ENCODE results near the gene GGT6. TPM values are rescaled to one million over a fixed set of nuclear protein-coding genes. Genes with fewer than 3 reads are reported as not detected.

The GGT6 gene
- total and polyA plus RNA-seq, 2 of the 13 experiments (the other 11 are each of a cell fraction or from before 2014, with no cell fraction given) = 0.16 to 0.80 TPM

DNA sequence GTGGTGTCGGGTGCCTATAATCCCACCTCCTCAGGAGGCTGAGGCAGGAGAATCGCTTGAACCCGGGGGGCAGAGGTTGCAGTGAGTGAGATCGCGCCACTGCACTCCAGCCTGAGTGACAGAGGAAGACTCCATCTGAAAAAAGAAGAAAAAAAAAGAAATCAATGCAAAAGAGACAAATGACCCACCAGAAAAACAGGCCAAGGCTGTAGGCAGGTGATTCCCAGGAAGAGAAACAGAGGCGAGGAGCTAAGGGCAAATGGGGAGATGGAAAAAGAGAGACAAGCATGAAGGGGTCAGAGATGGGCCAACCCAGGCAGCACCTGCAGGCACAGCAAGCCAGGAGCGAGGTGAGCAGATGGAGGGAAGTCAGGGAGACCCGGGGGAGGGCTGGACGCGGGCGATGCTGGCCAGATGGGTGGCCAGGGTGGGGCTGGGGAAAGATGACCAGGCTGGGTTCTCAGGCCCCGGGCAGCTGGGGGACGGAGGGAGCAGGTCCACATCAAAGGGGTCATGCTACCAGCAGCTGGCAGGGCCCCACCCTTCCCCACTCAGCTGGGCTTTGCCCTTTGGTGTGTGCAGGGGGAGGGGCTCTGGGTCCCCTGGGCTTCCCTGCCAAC is 30.7 kb downstream of the GGT6 start:
- in situ Hi-C loops (cut with HindIII; ENCODE audit: extremely low pct_ligation_motif_present, low pct_unique_long_range_greater_than_20kb) (no loop called here), intact Hi-C loops (cut with micrococcal nuclease; ENCODE audit: unreplicated experiment) (loop anchor here (5.0 kb wide), 1 partner anchor 107 kb away; no protein-coding TSS in a partner anchor)
- Histone ChIP-seq H3K4me3 (replicated peaks in 1 of 3; ENCODE audit: insufficient read depth in 1 of 3, low read depth in 2 of 3, low read length in 3 of 3) (no peak overlapping the region), H3K4me1 (ENCODE audit: insufficient read depth, low read length) (peaks cover 12% of the 10 kb centered on the region), H3K9me3 (ENCODE audit: low read length) (no peaks in the 10 kb centered on the region), H4K20me1 (ENCODE audit: insufficient read depth, low read length) (no peaks in the 10 kb centered on the region), H3K27me3 (ENCODE audit: control insufficient read depth in 1 of 2, insufficient read depth in 2 of 2, low read length in 2 of 2) (peaks cover 6 to 58% of the 10 kb centered on the region in 2 experiments), H3K36me3 (replicated peaks in 1 of 2; ENCODE audit: control insufficient read depth in 1 of 2, insufficient read depth in 2 of 2, low read length in 2 of 2) (no peaks in the 10 kb centered on the region), H3K9ac (ENCODE audit: insufficient read depth, low read depth, low read length) (no peak overlapping the region), H3K27ac (ENCODE audit: extremely low read length, insufficient read depth, low read length) (no peak overlapping the region), H3K4me2 (ENCODE audit: low read depth, low read length) (no peak overlapping the region), H3K79me2 (ENCODE audit: insufficient read depth, low read length) (no peaks in the 10 kb centered on the region), H2AFZ (ENCODE audit: low read length) (no peak overlapping the region)
- TF ChIP-seq FOSL1 (CRISPR knock-in tag; IDR thresholded peaks at IDR 0.05; ENCODE audit: borderline replicate concordance) (no peak), YEATS4 (CRISPR knock-in tag; IDR thresholded peaks at IDR 0.05; ENCODE audit: borderline replicate concordance) (no peak), PRPF4 (IDR thresholded peaks at IDR 0.05; ENCODE audit: low read depth, low read length, poor library complexity, severe bottlenecking) (no peak), SRSF9 (IDR thresholded peaks at IDR 0.05; ENCODE audit: borderline replicate concordance, insufficient read depth, low read depth, low read length, poor library complexity, severe bottlenecking) (no peak), KLF6 (CRISPR knock-in tag; IDR thresholded peaks at IDR 0.05) (no peak), ATRX (CRISPR knock-in tag; IDR thresholded peaks at IDR 0.05; ENCODE audit: borderline replicate concordance) (no peak), ZNF383 (CRISPR knock-in tag; IDR thresholded peaks at IDR 0.05; ENCODE audit: borderline replicate concordance) (no peak), ZBTB42 (CRISPR knock-in tag; IDR thresholded peaks at IDR 0.05) (no peak)
- TF ChIP-seq, protein P1, sequence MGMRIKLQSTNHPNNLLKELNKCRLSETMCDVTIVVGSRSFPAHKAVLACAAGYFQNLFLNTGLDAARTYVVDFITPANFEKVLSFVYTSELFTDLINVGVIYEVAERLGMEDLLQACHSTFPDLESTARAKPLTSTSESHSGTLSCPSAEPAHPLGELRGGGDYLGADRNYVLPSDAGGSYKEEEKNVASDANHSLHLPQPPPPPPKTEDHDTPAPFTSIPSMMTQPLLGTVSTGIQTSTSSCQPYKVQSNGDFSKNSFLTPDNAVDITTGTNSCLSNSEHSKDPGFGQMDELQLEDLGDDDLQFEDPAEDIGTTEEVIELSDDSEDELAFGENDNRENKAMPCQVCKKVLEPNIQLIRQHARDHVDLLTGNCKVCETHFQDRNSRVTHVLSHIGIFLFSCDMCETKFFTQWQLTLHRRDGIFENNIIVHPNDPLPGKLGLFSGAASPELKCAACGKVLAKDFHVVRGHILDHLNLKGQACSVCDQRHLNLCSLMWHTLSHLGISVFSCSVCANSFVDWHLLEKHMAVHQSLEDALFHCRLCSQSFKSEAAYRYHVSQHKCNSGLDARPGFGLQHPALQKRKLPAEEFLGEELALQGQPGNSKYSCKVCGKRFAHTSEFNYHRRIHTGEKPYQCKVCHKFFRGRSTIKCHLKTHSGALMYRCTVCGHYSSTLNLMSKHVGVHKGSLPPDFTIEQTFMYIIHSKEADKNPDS (CRISPR knock-in tag; IDR thresholded peaks at IDR 0.05) = no peak
- TF ChIP-seq, protein P2, sequence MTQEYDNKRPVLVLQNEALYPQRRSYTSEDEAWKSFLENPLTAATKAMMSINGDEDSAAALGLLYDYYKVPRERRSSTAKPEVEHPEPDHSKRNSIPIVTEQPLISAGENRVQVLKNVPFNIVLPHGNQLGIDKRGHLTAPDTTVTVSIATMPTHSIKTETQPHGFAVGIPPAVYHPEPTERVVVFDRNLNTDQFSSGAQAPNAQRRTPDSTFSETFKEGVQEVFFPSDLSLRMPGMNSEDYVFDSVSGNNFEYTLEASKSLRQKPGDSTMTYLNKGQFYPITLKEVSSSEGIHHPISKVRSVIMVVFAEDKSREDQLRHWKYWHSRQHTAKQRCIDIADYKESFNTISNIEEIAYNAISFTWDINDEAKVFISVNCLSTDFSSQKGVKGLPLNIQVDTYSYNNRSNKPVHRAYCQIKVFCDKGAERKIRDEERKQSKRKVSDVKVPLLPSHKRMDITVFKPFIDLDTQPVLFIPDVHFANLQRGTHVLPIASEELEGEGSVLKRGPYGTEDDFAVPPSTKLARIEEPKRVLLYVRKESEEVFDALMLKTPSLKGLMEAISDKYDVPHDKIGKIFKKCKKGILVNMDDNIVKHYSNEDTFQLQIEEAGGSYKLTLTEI (CRISPR knock-in tag; conservative IDR thresholded peaks at IDR 0.05) = no peak
- ATAC-seq = no peak
- POLR2A ChIA-PET = no interaction called here
- 23% methylated on average over 11 of the region's 13 CpGs for WGBS (ENCODE audit: low lambda C conversion rate)
- no peak for DNase-seq (ENCODE audit: low spot score)
- CTCF ChIA-PET (ENCODE audit: low intra/inter-chr PET ratio, low total read pairs) = no interaction called here
- no peak for FAIRE-seq
- BruUV-seq (replicated peaks) = no TSS peak
